Epithelial cell of proximal tubule (primary cell): ENCODE data around the gene CCDC57. TPM values are rescaled to one million over a fixed set of nuclear protein-coding genes. Genes with fewer than 3 reads are reported as not detected.
A peak's percentile ranks its signal among the peaks of the same experiment; 100 is the strongest.
"Not testable (repeated sequence)": the region's sequence is repeated elsewhere in the genome, so short reads cannot be mapped to it uniquely, and the experiment has no call there.

Experiments used
- DNase-seq: peaks from one replicate; pipeline ENCODE4 v3.0.0-alpha.2; 2011; ENCODE audit warnings: low read depth
- H3K4me3 ChIP-seq: 2 replicates; pipeline ENCODE4 v1.5.1; 2011; ENCODE audit warnings: low read depth, mild to moderate bottlenecking, low read length
- CTCF ChIP-seq: conservative IDR thresholded peaks from 2 replicates; pipeline ENCODE4 v1.5.1; 2012; ENCODE audit warnings: low read depth, mild to moderate bottlenecking, low read length
- total RNA-seq: library from RNA; depleted of rRNA; stranded (reverse); fragments of >200 nt; gene quantifications from 2 replicates; pipeline ENCODE4 v1.2.3, GENCODE V29; 2015

CCDC57 gene, protein sequence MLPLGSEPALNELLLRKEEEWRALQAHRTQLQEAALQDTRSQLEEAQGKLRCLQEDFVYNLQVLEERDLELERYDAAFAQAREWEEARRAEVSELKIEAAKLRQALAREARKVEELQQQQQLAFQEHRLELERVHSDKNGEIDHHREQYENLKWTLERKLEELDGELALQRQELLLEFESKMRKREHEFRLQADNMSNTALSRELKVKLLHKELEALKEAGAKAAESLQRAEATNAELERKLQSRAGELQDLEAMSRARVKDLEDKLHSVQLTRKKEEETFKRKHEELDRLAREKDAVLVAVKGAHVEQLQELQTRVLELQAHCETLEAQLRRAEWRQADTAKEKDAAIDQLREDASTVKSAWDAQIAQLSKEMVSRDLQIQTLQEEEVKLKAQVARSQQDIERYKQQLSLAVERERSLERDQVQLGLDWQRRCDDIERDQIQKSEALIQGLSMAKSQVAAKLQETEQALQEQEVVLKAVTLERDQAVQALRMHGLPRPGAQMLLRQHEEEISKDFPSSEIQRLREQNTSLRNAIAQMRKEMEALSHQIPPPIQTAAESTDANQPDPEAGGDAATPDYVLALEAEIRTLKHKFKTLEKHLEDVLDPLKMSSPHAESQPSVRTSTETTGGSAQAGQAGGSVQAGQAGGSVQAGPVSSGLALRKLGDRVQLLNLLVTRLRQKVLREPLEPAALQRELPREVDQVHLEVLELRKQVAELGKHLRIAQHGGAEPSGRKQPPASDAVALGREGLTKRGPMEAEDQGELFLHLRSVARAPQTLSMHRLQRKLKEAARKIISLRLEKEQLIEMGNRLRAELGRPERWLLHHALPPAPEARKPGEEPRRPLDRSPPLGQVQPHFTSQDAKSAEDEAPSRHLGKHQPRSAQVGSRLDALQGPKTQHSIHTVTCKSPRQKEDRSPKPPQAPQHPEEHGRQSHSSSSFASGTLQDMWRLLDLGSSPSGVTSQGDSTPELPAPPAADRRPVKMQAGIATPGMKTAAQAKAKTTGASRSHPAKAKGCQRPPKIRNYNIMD
- total RNA-seq, result 10.5 and 10.8 TPM in 2 replicates

DNA sequence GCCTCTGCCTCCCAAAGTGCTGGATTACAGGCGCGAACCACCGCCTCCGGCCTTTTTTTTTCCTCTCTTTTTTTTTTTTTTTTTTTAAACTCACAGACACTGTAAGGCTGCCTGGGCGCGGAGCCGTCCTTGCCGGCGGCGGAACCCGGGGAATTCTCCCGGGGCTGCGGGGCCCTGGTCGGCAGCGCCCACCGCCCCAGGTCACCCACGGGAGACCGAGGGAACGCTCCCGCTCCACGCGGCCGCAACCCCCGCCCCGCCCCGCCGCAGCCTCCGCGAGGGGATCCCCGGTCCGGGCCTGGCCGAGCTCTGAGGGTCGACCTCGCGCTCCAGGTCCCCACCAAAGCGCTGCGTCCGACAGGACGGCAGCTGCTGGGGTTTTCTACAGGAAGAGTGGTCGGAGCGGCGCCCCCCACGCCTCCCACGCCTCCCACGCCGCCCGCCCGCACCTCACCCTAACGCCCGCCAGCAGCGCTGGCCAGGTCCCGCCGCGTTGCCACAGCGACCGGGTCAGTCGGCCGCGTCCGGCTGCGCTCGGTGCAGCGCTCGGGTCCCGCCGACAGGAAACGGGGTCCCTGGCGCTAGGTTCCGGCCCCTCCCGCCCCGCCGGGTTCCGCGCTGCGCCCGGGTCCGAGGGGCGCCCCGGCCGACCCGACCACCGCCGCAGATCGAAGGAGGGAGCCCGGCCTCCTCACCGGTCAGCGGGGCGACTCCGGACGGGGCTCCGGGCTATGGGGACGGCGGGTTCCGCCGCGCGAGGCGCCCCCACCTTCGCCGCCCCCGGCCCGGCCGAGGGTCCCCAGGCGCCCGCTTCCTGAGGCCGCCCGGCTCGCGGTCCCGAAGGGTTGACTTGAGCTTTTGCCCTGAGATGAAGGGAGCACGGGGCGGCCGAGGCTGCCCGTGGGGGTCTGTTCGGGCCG is at the start of gene CCDC57:
Gene CCDC57, minus strand, starts transcription at position 512 of the 920 bp plus-strand sequence. CDS start 10,898 bp downstream, outside the sequence.
- DNase-seq, result no peak
- no peak for TF ChIP-seq CTCF
- H3K4me3 ChIP-seq, result peak within 1 kb of the TSS; percentile 84

- no peak for DNase-seq
- no peak for TF ChIP-seq CTCF
- no peak overlapping the region for H3K4me3 ChIP-seq
Measured at GRCh38 chr17:82262344-82262743, 49.7 kb upstream of the CCDC57 start.

GRCh38 chr17:82259972-82260961 is 47.6 kb upstream of the CCDC57 start:
- not testable (repeated sequence) for DNase-seq, H3K4me3 ChIP-seq

- no peak for TF ChIP-seq CTCF
- H3K4me3 ChIP-seq, result no peak overlapping the region
- DNase-seq, result no peak
Measured at GRCh38 chr17:82258555-82258954, 45.9 kb upstream of the CCDC57 start.

- TF ChIP-seq CTCF, result no peak
- H3K4me3 ChIP-seq, result no peak overlapping the region
- no peak for DNase-seq
Measured at GRCh38 chr17:82257473-82257872, 44.8 kb upstream of the CCDC57 start.

- no peak for TF ChIP-seq CTCF
- DNase-seq, result no peak
- no peak overlapping the region for H3K4me3 ChIP-seq
Measured at GRCh38 chr17:82256242-82256885, 43.7 kb upstream of the CCDC57 start.
